Renal cortical epithelial cell (primary cell): ENCODE measurements around the gene RGMA. TPM values are rescaled to one million over a fixed set of nuclear protein-coding genes. Genes with fewer than 3 reads are reported as not detected.
"Not testable (repeated sequence)": the region's sequence is repeated elsewhere in the genome, so short reads cannot be mapped to it uniquely, and the experiment has no call there.

Experiments used
- DNase-seq: peaks from one replicate; pipeline ENCODE4 v3.0.0-alpha.2; 2011; ENCODE audit warnings: low read depth
- total RNA-seq: library from RNA; depleted of rRNA; stranded (reverse); fragments of >200 nt; gene quantifications from 2 replicates; pipeline ENCODE4 v1.2.3, GENCODE V29; 2014

RGMA gene
- total RNA-seq, 1 donor from 2014 or later: 0.25 TPM

DNA sequence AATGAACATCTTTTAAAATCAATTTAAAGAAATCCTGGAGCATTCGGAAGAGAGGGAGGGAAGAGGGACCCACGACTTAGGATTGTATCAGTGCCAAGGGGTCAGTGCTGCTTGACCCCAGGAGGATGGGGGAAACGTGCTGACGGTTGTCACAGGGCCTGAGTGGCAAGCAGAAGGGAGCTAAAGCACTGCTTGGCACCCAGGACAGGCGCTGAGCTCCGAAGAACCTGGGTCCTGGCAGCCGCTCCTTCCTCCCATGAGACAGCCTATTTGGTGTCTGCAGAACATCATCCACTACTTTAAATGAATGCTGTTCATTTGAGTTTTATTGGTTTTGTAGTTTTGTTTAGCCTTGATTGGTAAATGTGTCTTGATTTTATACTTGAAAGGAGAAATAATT is 54.5 kb downstream of the RGMA start:
- no peak for DNase-seq

DNA sequence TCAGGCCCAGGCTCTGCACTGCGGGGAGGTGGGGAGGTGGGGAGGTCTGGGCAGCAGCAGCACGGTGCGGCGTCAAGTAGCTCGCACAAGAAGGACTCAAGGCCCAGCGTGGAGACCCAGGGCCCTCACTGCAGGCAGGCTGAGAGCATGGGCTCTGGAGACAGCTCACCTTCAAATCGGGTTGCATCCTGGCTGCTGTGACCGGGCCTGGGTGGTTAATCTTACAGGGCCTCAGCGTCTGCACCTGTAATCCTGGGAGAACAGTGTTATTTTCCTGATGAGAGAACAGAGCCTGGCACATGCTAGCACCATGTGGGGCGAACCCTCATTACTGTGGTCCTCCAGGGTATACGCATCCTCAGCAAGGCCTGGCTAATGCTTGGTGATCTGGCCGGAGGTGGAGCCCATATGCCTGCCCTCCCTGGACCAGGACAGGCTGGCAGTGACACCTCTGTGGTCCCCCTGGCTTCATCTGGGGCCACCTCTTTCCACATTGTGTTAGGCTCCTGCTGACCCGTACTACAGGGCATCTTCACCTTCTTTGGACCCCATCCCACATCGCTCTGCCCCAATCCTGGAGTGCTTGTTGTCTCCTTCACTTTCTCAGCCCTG is 55.5 kb downstream of the RGMA start:
- DNase-seq: no peak

DNA sequence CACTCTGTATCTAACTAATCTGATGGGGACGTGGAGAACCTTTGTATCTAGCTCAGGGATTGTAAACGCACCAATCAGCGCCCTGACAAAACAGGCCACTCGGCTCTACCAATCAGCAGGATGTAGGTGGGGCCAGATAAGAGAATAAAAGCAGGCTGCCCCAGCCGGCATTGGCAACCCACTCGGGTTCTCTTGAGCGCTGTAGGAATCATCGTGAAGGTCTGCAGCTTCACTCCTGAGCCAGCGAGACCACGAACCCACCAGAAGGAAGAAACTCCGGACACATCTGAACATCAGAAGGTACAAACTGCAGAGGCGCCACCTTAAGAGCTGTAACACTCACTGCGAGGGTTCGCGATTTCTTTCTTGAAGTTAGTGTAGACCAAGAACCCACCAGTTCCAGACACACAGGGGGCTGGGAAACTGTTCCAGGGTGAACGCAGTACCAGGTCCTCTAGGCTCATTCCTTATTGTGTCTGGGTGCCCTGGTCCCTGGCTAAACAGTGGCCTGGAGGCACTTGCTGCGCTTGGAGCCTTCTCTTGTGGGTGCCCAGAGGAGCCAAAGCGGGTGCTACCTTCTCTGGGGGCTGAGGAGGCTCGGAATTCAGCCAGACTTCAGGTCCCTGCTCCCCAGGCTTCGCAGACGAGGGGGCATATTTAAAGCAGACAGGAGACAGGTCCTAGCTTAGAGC is 56.4 kb downstream of the RGMA start:
- DNase-seq: not testable (repeated sequence)

DNA sequence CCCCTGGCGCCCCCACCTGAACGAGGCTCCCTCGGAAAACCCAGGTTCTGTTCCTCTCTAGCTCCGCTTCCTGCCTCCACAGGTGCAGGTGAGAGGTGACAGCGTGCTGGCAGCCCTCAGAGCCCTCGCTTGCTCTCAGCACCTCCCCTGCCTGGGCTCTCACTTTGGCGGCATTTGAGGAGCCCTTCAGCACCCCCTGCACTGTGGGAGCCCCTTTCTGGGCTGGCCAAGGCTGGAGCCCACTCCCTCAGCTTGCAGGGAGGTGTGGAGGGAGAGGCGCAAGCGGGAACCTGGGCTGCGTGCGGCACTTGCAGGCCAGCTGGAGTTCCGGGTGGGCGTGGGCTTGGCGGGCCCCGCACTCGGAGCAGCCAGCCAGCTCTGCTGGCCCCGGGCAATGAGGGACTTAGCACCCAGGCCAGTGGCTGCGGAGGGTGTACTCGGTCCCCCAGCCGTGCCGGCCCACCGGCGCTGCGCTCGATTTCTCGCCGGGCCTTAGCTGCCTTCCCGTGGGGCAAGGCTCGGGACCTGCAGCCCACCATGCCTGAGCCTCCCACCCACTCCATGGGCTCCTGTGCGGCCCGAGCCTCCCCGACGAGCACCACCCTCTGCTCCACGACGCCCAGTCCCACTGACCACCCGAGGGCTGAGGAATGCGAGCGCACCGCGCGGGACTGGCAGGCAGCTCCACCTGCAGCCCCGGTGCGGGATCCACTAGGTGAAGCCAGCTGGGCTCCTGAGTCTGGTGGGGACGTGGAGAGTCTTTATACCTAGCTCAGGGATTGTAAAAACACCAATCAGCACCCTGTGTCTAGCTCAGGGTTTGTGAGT is 57.2 kb downstream of the RGMA start:
- not testable (repeated sequence) for DNase-seq

DNA sequence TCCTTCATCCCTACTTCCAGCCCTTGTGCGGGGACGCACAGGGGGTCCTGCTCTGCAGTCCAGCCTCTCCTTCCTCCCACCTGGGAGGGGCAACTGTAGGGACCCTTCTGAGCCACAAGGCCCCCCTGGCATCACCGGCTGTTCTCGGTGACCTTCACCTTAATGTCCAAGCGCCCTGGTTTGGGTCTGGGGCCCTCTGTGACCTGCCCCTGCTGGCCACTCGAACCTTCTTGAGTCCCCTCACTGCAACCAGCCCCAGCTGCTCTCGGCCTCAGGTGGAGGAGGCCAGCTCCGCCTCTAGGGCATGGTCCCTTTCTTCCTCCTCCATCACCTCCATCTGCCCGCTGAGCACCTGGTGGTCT is 57.9 kb downstream of the RGMA start:
- no peak for DNase-seq

DNA sequence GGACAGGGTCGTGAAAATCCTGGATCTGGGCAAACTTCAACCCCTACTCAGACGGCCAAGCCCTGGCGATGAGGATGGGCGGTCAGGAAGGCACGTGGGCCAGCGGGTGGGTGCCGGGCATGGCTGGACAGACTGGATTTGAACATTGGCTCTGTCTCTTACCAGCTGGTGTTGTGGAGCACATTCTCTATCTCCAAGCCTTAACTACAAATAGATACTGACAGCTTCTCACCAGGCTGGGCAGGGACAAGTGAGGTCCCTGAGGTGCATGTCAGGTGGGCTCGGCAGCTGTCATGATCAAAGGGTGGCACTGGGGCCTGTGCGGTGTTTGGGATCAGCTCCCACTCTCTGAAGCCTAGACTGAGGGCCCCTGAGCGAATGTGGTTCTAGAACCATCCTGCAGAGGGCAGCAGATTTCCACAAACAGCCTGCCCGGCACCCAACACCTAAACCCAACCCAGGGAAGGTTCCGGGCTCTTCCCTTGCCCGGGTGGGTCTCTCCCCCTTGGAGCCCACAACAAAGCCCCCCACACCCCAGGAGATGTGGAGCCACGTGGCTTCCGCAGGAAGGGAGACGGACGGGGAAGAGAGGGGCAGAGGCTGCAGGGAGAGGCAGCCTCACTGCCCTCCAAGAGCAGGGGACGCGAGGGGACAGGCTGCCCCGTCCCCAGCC is 58.4 kb downstream of the RGMA start:
- peak; percentile 50 for DNase-seq

DNA sequence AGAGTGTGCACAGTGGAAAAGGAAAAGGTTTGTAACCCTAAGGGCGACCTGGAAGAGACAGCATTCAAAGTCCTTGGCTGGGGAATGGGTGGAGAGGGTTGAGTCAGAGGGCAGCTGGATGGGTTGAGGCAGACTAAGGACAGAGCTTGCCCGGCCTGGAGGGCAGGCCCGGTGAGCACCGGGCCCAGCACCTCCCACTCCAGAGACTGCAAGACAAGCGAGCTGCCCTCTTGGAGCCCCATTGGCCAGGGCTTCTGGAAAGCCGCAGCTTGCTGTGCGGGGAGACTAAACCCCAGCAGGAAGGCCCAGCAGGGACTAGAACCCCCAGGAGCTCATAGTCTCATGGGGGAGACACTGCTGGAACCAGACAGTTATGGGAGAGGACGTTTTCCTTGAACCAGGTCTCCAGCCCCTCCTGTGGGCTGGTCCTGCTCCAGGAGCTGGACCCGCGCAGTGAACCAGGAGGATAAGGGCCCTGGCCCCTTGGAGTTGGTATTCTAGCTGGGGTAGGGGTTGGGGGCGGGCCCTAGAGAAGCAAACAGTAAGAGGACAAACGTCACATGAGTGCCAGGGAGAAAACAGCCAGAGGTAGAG is 59.1 kb downstream of the RGMA start:
- peak; percentile 38 for DNase-seq

DNA sequence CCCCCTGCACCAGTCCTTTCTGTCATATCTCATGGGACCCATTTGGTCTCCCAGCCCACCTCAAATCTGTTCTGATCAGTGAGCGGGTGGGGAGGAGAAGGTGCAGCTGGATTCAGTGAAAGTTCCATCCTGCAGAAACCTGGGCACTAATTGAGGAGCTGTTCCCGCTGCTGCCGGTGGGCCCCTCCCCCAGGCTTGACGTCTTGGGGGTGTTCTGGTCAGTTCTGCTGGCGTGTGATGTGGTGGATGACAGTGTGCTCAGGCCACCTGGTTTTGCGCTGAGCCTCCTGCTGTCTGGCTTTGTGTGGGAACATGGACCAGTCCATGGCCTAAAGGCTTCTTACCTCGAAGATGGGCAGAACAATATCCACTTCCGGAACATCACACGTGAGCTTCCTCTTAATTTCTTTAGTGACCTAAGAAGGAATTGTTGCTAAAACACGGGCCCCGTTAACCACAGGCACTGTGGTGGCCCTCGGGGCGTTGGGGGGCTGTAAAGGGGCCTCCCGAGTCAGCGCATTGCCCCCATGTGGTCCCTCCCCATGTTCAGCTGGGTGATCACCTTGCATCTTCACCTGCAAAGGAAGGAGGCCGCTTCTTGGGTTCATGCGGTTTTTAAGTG is 59.7 kb downstream of the RGMA start:
- DNase-seq: peak; percentile 13

DNA sequence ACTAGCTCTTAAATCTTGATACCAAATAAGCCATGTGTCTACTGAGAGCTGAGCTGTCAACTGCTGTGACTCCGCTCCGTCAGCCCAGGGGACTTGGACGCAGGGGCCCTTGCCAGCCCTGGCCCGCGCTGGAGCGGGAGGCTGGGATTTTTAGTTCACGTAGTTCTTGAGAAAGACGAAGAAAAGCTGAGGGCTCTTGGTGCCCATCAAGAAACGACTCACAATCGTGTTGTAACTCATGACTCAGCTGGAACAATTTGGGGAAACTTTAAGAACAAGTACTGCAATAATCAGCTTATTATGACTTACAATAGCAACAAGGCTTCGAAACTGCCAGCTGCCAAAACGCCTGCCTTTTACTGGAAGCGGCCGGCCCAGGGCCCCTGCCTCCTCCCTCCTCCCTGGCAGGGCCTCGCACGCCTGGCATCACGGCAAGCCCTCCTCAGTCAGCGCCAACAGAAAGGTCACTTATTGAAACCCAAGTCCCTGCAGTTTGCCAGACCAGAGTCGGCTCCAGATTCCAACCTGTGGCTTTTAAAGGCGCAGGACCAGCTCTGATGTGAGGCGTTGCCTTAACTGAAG is 60.3 kb downstream of the RGMA start:
- DNase-seq: peak; percentile 87

DNA sequence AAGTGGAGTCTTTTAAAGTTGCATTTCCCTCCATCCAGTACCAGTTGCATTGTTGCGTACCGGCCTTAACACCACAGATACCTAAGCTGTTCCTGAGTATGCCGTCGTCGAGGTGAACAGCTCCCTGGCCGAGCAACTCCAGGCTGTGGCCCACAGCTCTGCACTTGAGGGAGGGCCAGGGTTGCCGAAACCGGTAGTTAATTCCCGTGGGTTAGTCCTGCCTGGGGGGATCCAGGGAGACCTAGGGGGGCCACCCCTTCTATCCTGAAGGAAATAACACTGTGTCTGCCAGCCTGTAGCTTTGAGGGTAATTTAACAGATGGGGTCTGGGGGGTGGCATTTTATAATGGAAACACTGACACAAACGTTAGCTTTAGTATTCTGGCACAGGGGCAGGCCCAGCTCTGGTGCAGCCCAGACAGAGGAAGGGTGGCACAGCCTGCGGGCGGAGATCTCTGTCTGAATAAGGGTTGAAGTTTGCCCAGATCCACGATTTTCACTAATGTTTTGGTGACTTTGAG is 60.8 kb downstream of the RGMA start:
- no peak for DNase-seq

DNA sequence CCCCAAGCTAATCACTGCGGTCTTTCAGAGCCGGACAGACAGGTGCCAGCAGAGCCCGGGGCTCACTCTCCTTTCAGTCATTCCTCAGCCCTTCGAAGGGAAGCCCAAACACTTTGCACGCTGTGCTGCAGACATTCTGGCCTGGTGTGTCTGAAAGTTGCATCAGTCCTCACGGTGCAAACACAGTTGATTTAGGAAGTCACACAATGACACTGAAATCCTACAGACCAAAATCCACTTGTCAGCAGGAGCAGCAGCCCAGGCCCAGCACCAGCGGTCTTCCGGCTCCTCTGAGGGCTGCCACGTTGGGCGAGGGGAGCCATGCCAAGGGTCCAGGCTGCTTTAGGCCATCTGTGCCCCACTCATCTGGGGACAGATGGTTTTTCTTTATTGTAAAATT is 61.6 kb downstream of the RGMA start:
- DNase-seq: no peak

DNA sequence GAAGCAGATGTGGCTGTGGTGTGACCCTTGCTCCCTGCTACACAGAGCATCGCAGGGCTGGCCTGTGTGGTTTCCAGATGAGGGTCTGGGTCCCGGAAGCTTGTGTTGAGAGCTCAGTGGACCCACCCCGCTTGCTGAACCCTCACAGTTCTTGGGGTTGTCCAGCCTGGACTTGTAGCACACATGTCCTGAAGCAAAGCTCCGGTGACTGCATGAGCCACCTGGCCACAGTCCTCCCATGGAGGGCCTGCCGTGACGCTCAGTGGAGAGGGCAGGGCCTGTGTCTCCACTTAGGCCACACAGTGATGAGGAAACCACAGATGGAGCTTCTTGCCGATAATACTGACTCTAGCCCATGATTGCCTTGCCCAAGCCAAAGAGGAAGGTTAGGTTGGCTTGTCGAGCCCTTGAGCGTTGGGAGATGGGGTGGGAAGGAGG is 62.6 kb downstream of the RGMA start:
- no peak for DNase-seq

DNA sequence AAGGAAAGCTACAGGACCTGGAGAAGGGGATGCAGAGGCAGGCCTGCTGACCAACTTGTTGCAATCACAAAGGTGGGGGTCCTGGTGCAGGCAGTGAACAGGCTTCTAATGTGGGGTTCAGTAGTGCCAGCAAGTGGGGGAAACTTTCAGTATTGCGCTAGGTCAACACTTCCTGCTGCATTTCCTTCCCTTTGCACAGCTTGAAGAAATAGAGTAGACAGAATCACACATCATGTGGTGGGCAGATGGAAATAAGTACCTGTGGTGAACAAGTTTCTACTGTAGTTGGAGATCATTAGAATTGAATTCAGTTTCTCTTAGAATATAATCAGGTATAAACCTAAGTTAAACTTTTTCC is 63.4 kb downstream of the RGMA start:
- DNase-seq: no peak

DNA sequence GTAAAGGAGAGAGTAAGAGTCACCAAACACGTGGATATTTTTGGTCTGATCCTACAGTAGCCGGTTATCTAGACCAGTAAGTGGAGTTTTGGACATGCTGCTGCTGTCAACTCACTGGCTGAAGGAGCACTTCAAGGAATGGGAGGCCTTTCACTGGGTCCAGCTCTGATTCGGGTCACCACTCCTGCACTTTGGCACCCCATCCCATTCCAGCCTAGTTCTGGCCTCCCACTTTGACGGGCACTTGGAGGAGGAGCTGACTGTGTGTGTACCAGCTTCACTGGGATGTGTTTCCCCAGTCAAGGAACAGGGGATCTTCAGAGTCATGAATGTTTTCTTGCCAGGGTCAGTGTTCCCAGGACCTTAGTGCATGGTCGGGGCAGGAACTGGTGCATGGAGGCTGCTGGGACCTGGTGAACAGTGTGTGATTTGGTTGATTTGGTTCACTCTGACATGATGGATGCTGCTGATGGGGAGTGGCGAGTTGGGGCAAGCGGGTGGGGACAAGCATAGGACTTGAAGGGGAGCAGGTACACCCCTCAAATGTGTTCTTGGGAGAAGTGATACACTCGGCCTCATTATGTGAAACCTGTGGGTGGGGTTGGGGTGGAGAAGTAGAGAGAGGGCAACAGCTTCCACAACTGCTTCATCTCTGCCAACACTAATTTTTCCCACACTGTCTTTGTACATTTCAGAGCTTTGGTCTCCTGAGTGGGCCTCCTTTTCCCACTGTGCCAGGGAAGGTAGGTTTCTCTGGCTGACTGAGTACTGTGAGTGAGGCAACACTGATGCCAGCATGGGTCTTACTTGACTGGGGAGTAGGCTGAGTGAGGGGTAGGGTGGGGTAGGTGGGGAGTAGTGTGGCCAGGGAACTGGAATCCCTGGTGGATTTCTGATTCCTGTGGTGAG is 64.0 kb downstream of the RGMA start:
- no peak for DNase-seq

DNA sequence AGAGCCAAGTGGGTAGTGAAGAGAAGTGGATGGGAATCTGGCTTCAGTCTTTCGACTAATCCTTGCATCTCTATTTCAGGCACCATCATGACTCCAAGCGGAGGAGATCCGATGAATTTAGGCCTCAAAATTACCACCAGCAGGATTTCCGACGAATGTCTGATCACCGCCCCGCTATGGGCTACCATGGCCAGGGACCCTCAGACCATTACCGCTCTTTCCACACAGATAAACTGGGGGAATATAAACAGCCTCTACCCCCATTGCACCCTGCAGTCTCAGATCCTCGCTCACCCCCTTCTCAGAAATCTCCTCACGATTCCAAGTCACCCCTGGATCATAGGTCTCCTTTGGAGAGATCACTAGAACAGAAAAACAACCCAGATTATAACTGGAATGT is 64.7 kb downstream of the RGMA start:
- no peak for DNase-seq

DNA sequence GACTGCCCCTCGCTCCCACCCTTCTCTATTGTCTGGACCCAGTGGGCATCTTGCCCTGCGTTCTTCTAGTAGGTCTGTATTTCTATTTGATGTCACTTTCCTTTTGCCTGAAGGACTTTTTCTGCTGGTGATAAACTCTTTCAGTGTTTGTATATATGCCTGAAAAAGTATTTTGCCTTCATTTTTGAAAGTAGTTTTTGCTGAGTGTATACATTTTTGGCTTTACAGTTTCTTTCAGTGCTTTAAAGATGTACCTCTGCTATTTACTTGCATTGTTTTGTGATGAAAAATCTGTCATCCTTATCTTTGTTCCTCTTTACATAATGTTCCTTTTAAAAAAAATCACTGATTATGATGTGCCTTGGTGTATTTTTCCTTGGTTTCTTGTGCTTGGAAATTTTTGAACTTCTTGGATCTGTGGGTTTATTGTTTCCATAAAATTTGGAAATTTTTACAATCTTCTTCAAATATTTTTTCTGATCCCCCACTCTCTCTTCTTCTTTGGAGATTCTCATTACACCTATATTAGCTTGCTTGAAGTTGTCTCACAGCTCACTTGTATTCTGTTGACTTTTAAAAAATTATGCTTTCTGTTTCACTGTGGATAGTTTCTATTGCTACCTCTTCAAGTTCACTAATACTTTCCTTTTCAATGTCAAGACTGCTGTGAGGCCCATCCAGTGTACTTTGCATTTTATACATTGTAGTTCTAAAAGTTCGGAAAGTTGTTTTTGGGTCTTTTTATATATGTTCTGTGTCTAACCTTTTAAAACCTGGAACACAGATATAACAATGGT is 67.8 kb downstream of the RGMA start:
- no peak for DNase-seq

DNA sequence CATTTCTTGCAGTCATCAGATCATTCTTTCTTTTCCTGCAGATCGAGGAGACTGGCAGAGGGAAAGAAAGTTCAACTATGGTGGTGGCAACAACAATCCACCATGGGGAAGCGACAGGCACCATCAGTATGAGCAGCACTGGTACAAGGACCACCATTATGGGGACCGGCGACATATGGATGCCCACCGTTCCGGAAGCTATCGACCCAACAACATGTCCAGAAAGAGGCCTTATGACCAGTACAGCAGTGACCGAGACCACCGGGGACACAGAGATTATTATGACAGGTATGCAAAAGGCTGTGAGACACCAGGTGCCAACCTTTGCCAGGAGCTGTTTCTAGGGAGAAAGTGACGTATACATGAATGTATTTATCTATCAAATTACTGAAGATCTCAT is 69.0 kb downstream of the RGMA start:
- no peak for DNase-seq

DNA sequence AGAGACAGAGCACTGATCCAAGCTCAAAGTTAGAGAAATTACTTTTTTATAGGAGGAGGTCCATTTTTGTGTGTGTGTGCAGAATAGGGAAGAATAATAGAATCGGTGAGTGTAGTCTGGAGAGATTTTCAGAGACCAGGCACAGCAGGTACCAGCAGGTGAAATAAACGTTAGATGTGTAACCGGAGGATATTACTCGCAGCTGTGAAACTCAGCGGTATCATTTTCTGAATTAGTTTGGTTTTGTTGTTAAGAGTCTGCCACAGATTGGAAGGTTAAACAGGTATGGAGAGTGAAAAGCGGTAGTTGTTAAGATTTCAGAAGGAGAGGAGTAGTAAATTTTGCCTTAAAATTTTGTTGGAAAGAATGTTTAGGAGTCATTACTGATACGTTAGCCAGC is 69.9 kb downstream of the RGMA start:
- DNase-seq: no peak

DNA sequence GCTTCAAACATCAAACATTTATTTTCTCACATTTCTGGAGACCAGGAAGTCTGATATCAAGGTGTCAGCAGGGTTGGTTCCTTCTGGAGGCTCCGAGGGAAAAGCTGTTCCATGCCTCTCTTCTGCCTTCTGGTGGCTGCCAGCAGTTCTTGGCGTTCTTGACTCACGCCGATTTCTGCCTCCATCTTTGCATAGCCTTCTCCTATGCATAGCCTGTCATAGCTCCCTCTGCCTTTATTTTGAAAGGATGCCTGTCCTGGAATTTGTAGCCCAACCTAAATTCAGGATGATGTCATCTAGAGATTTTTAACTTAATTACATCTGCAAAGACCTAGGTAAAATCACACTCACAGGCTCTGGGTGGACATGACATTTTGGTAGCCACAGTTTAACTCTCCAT is 70.4 kb downstream of the RGMA start:
- DNase-seq: no peak
